Tibial artery (tissue), 4 donors: Measurements from ENCODE around the gene CHST13.

Experiments used
- DNase-seq, 2 donors: peaks; one replicate each; pipeline ENCODE4 v3.0.0-alpha.2; 2019
- H3K27ac ChIP-seq, 2 donors: fragments of 200-600 bp; sonication (generic) in 1 of 2; 1 replicate in 1 of 2; 2 replicates in 1 of 2; pipeline ENCODE4 v1.5.1; 2018 to 2019; ENCODE audit warnings: mild to moderate bottlenecking in 1 of 2
- H3K27me3 ChIP-seq, 2 donors: fragments of 200-600 bp; sonication (generic) in 1 of 2; one replicate each; pipeline versions ENCODE4 v1.5.1 to v1.6.0; 2016 to 2019
- H3K36me3 ChIP-seq, 3 donors: fragments of 200-600 bp; sonication (generic) in 2 of 3; one replicate each; pipeline ENCODE4 v1.5.1; 2016 to 2019; ENCODE audit warnings: mild to moderate bottlenecking in 2 of 3
- H3K4me1 ChIP-seq, 4 donors: fragments of 200-600 bp; sonication (generic) in 2 of 4; 1 replicate in 3 of 4; 2 replicates in 1 of 4; pipeline ENCODE4 v1.5.1; 2016 to 2019
- H3K4me3 ChIP-seq, 2 donors: fragments of 200-600 bp; sonication (generic) in 1 of 2; 1 replicate in 1 of 2; 2 replicates in 1 of 2; pipeline ENCODE4 v1.5.1; 2018 to 2019; ENCODE audit warnings: mild to moderate bottlenecking in 2 of 2
- H3K9me3 ChIP-seq, 3 donors: fragments of 200-600 bp; sonication (generic) in 1 of 3; one replicate each; pipeline ENCODE4 v1.5.1; 2016 to 2019
- CTCF ChIP-seq, 2 experiments: fragments of 200-600 bp in 1 of 2; fragments of 450-650 bp in 1 of 2; IDR thresholded peaks; one replicate each; pipeline ENCODE4 v1.5.1; 2017 to 2019; ENCODE audit warnings: antibody characterized with exemption in 2 of 2, mild to moderate bottlenecking in 1 of 2, moderate library complexity in 1 of 2
- intact Hi-C: fragments of 100-400 bp; cut with DNase I; formaldehyde crosslinking; loops from one replicate; pipeline ENCODE4 v1.15.0; 2023; ENCODE audit warnings: low total_unique reads

The CHST13 gene

DNA sequence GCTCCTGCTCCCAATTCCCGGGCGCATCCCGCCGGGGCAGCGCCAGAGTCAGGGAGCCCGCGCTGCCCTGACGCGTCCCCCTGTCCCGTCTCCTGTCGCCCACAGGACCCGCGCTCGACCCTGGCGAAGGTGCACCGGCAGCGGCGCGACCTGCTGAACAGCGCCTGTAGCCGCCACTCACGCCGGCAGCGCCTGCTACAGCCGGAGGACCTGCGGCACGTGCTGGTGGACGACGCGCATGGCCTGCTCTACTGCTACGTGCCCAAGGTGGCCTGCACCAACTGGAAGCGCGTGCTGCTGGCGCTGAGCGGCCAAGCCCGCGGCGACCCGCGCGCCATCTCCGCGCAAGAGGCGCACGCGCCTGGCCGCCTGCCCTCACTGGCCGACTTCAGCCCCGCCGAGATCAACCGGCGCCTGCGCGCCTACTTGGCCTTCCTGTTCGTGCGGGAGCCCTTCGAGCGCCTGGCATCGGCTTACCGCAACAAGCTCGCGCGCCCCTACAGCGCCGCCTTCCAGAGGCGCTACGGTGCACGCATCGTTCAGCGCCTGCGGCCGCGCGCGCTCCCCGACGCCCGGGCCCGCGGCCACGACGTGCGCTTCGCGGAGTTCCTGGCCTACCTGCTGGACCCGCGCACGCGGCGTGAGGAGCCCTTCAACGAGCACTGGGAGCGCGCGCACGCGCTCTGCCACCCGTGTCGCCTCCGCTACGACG lies 17.8 kb downstream of the CHST13 start:
- TF ChIP-seq CTCF (IDR thresholded peaks at IDR 0.05), result no peak
- DNase-seq, result peak in 1 of 2 donors; percentile 33
- Histone ChIP-seq H3K4me3 (no peak overlapping the region), H3K27me3 (peaks cover 0 to 72% of the 10 kb centered on the region in 2 donors), H3K4me1 (peaks cover 0 to 7% (median 3%) of the 10 kb centered on the region in 4 donors), H3K9me3 (no peaks in the 10 kb centered on the region), H3K36me3 (no peaks in the 10 kb centered on the region), H3K27ac (no peak overlapping the region)
- intact Hi-C loops, result no loop called here

DNA sequence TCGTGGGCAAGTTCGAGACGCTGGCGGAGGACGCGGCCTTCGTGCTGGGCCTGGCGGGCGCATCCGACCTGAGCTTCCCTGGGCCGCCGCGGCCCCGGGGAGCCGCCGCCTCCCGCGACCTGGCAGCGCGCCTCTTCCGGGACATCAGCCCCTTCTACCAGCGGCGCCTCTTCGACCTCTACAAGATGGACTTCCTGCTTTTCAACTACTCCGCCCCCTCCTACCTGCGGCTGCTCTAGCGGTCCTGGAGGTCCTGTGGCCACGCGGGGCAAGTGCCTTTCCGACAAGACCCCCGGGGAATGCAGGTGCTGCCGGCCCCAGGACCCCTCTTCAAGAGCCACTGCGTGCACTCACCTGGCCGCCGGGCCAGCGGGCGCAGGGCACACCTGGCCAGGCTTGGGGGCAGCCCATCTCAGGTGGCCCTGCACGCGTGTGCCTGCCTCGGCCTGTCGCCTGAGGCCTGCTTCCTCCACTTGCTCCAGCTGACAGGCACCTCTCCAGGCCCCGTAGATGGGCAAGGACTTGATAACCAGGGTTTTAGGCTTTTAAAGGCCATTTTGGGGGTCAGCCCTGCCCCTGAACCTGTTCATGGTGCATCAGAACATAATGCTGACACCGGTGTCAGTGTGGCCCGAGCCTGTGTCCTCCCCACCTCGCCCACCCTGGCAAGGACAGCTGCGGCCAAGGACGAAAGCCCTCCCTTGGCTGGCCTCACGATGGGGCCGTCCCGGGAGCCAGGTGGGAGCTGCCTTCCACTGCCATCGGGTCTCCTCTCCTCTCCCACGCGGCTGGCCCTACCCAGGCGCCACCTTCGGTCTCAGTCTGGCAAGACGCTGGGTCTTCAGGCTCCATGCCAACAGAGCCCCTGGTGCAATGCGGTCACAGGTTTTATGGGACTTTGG lies 18.6 kb downstream of the CHST13 start:
- intact Hi-C loops, result no loop called here
- Histone ChIP-seq H3K27ac (no peak overlapping the region), H3K4me3 (no peak overlapping the region), H3K9me3 (no peaks in the 10 kb centered on the region), H3K4me1 (peaks cover 0 to 7% (median 3%) of the 10 kb centered on the region in 4 donors), H3K36me3 (no peaks in the 10 kb centered on the region), H3K27me3 (peaks cover 0 to 64% of the 10 kb centered on the region in 2 donors)
- TF ChIP-seq CTCF (IDR thresholded peaks at IDR 0.05), result no peak
- DNase-seq, result peak in 1 of 2 donors; percentile 64

- DNase-seq, result peak in 1 of 2 donors; percentile 37
- Histone ChIP-seq H3K4me1 (peaks cover 0 to 7% (median 3%) of the 10 kb centered on the region in 4 donors), H3K27ac (no peak overlapping the region), H3K9me3 (no peaks in the 10 kb centered on the region), H3K36me3 (no peaks in the 10 kb centered on the region), H3K27me3 (peaks cover 0 to 59% of the 10 kb centered on the region in 2 donors), H3K4me3 (no peak overlapping the region)
- TF ChIP-seq CTCF (IDR thresholded peaks at IDR 0.05), result no peak
- intact Hi-C loops, result no loop called here
Observed at GRCh38 chr3:126543457-126544061, 19.6 kb downstream of the CHST13 start.

DNA sequence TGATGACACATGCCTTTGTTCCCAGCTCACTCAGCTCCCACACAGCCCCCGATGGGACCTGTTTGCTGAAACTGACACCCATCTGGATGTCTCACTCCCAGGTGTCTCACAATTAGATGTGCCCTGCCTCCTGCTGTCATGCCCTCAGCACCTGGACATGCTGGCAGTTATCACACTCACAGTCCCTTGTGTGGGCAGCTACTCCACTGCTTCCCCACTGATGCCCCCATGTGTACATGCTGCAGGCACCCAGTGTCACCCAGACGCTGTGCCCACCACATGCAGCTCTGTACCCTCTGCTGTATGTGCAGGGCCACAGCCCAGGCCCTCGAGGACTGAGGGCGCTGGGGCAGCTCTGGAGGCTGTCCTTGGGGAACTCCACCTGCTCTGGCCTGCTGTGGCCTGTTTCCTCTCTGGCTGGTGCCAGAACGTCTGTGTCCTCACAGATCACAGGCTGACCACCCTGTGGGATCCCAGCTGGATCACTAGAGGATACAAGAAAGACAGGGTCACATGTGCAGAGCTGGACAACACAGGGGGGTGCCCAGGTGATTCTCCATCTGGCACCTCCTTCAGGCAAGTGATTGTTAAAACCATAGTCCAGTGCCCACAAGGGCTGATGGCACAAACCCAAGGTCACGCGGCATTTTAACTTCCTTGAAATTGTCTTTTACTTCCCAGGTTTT lies 20.8 kb downstream of the CHST13 start:
- intact Hi-C loops, result no loop called here
- Histone ChIP-seq H3K4me3 (no peak overlapping the region), H3K9me3 (no peaks in the 10 kb centered on the region), H3K27me3 (peaks cover 0 to 59% of the 10 kb centered on the region in 2 donors), H3K4me1 (peaks cover 0 to 7% (median 3%) of the 10 kb centered on the region in 4 donors), H3K27ac (no peak overlapping the region), H3K36me3 (no peaks in the 10 kb centered on the region)
- DNase-seq, result peak; percentile 27 to 56
- no peak for TF ChIP-seq CTCF (IDR thresholded peaks at IDR 0.05)

- Histone ChIP-seq H3K36me3 (no peaks in the 10 kb centered on the region), H3K27ac (no peak overlapping the region), H3K27me3 (peaks cover 0 to 66% of the 10 kb centered on the region in 2 donors), H3K4me3 (no peak overlapping the region), H3K9me3 (no peaks in the 10 kb centered on the region), H3K4me1 (peaks cover 0 to 6% (median 2%) of the 10 kb centered on the region in 4 donors)
- DNase-seq, result no peak
- intact Hi-C loops, result no loop called here
- TF ChIP-seq CTCF (IDR thresholded peaks at IDR 0.05), result no peak
Observed at GRCh38 chr3:126545544-126545943, 21.6 kb downstream of the CHST13 start.
